Glomerular endothelial cell (primary cell): ENCODE data around the gene CCDC74A. TPM values are rescaled to one million over a fixed set of nuclear protein-coding genes. Genes with fewer than 3 reads are reported as not detected.
"Not testable (repeated sequence)": the region's sequence is repeated elsewhere in the genome, so short reads cannot be mapped to it uniquely, and the experiment has no call there.

Experiments
- DNase-seq: peaks from one replicate; pipeline ENCODE4 v3.0.0-alpha.2; 2011; ENCODE audit warnings: low read depth, low spot score; ENCODE audit errors: extremely low read depth
- total RNA-seq: library from RNA; depleted of rRNA; stranded (reverse); fragments of >200 nt; gene quantifications from 2 replicates; pipeline ENCODE4 v1.2.3, GENCODE V29; 2015

CCDC74A gene
- total RNA-seq, 1 donor from 2014 or later, result 19.8 TPM

- DNase-seq, result not testable (repeated sequence)
Observed at GRCh38 chr2:131498321-131498973, 29.2 kb upstream of the CCDC74A start.

DNA sequence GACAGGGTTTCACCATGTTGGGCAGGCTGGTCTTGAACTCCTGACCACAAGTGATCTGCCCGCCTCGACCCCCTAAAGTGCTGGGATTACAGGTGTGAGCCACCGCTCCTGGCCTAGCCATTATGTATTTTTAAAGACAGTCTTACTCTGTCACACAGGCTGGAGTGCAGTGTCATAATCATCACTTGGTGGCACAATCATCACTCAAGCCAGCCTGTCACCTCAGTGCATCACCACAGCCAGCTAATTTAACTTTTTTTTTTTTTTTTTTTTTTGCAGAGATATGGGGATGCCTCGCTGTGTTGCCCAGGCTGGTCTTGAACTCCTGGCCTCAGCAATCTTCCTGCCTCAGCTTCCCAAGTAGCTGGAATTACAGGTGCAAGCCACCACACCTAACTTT, 24.1 kb upstream of the CCDC74A start:
- DNase-seq, result not testable (repeated sequence)

DNA sequence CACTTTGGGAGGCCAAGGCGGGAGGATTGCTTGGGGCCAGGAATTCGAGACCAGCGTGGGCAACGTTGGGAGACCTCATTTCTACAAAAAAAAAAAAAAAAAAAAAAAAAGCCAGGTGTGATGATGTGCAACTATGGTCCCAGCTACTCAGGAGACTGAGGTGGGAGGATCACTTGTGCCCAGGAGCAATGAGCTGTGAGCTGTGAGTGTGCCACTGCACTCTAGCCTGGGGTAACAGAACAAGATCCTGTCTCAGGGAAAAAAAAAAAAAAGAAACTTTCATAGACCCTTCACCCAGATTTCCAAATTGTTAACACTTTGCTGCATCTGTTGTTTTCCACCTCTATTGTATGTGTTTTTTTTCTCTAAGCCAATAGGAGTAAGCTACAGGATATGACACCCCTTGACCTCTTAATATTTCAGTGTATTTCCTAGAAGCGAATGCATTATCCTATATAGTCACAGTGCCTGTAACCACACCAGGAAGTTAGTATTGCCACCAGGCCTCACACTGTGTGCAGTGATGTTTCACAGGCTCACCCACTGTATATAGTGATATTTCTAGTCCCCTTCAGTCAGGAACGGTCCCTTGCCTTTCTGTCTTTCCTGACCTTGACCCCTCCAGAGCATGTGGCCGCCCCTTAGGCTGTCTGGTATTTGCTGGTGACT, 23.5 kb upstream of the CCDC74A start:
- not testable (repeated sequence) for DNase-seq

GRCh38 chr2:131509615-131510014, 18.1 kb upstream of the CCDC74A start:
- no peak for DNase-seq

- not testable (repeated sequence) for DNase-seq
Observed at GRCh38 chr2:131511291-131511968, 16.3 kb upstream of the CCDC74A start.

DNA sequence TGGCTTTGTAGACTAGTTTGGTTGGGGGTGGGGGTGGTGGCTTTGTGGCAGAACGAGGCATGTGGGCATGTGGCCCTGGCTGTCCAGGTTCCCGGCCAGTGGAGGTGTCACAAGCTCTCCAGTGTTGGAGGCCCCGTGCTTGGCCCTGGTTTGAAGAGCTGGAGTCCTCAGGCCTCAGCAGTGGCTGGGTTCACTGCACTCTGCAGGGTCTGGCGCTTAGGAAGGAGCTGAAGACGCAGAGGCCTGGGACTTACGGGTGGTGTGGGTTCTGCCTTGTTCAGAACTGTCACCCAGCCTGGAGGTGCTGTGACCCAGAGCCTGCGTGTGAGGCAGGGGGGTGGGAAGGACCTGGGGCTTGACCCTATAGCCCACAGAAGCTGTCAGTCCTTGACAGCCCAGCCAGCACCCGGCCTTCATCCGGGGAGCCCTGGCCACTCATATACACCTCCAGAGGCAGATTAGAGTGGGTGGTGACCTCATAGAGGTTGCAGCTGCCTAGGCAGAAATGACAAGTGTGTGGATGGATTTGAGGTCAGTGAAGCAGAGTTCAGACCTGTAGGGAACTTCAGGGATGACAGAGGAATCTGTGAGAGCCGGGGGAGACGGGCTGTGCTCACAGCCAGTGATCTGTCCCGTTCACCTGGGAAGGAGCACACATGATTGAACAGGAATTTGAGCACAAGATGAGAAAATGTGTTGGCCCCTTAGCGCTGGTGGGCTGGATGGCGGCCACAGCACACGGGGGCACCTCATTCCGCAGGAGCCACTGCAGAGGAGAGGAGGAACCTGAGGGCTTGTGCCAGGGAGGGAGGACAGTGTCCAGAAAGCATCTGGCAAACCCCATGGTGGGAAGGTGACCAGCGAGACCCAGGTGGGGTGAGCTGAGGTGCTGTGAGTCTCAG, 15.5 kb upstream of the CCDC74A start:
- not testable (repeated sequence) for DNase-seq

GRCh38 chr2:131514408-131515166, 13.1 kb upstream of the CCDC74A start:
- DNase-seq, result not testable (repeated sequence)

DNA sequence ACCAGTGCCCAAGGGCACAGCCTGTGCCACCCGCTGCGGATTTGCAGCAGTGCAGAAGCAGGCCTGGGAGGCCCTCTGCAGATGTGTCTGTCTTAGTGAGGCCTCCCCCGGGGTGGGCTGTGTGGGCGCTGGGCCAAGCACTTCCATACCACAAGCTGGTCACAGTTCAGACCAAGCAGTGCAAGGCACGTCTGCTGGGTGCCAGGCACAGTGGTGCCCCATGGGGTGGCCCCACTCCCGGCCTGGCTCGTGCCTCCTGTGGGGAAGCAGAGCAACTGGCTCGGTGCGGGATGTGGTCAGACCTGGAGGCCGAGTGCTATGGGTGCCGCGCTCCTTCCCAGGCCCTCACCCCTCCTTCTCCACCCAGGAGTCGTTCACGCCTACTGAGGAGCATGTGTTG, 12.5 kb upstream of the CCDC74A start:
- DNase-seq, result not testable (repeated sequence)

DNA sequence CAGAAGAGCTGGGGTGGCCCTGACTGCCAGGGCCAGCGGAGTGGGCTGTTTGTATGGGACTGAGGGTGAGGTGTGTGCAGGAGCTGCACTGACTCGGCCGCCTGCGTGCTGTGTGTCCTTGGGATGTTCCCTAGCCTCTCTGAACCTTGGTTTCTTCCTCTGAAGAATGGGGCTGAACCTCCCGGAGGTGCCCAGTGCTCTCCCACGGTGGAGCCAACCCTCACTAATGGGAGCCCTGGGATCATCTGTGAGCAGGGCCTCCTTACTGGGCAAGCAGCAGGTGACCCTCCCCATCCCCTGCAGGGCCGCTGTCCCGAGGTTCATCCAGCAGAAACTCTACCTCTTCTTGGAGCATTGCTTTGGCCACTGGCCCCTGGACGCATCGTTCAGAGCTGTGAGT, 11.7 kb upstream of the CCDC74A start:
- DNase-seq, result no peak

- not testable (repeated sequence) for DNase-seq
Observed at GRCh38 chr2:131516621-131517020, 11.1 kb upstream of the CCDC74A start.

DNA sequence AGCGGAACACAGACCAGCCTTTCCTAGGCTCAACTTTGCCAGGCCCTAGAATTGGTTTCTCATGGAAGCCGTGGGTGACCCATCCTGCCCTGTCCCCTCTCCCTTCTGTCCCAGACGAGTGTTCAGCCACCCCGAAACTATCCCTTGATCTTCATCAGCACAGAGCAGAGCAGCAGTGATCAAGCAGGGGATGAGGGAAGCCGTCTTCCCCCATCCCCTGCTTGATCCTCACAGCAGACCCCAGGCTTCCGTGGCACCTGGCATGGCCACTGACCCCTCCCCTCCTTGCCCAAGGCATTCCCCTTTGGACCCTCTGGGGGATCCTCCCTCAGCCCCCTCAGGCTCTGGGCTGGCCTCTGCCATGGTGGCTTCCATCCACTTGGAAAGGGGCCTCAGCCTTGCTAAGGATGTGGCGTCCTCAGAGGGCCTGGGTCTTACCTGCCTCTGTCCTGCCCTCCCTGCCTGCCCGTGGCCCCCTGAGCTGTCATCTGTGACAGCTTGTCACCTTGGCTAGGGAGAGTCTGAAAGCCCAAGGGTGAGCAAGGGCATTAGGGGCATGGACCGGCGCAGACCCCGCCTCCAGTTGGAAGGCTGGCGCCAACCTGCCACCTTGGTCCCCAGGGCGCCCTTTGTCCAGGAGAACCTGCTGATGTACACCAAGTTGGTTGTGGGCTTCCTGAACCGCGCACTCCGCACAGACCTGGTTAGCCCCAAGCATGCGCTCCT, 10.4 kb upstream of the CCDC74A start:
- DNase-seq, result no peak

DNA sequence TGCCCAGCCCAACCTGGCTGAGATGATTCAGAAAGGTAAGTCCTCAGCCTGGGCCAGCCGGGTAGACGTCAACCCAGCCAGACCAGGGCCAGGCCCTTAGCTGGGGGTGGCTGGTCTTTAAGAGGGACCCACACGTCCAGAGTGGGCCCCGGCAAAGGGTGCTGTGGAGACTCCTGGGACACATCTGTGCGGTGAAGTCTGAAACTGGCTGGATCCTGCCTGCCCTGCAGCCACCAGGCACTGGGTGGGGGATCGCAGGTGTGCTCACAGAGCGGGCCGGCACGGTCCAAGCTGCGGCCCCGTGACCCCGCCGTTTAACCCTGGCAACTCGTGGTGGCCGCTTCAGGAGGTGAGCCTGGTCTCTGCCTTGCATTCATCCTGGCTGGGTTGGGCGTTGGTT, 9.8 kb upstream of the CCDC74A start:
- DNase-seq, result not testable (repeated sequence)

DNA sequence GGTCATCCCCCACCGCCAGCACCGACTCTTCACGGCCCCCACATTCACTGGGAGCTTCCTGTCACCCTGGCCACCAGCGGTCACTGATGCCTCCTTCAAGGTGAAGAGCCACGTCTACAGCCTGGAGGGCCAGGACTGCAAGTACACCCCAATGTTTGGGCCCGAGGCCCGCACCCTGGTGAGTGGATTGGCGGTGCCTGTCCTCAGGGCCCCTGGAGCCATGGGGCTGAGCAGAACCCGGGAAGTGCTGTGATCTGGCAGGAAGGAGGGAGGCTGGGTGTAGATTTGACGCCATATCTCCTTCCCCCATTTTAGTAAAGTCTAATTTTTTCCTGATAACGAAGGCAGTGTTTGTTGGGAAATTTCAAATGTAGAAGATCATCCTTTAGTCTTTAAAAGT, 9.2 kb upstream of the CCDC74A start:
- not testable (repeated sequence) for DNase-seq

DNA sequence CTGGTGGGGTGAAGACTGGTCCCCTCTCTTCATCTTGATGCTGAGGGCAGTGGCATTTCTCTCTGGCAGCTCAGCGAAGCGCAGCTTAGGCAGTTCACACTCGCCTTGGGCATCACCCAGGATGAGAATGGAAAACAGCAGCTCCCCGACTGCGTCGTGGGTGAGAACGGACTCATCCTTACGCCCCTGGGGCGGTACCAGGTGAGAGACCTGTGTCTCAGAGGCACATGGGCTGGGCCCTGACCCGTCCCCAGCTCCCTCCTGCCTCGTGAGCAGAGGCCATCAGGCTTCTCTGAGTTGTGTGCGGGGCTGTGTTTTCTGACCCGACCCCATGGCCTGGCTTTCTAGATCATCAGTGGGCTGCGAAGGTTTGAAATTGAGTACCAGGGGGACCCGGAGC, 8.2 kb upstream of the CCDC74A start:
- no peak for DNase-seq

DNA sequence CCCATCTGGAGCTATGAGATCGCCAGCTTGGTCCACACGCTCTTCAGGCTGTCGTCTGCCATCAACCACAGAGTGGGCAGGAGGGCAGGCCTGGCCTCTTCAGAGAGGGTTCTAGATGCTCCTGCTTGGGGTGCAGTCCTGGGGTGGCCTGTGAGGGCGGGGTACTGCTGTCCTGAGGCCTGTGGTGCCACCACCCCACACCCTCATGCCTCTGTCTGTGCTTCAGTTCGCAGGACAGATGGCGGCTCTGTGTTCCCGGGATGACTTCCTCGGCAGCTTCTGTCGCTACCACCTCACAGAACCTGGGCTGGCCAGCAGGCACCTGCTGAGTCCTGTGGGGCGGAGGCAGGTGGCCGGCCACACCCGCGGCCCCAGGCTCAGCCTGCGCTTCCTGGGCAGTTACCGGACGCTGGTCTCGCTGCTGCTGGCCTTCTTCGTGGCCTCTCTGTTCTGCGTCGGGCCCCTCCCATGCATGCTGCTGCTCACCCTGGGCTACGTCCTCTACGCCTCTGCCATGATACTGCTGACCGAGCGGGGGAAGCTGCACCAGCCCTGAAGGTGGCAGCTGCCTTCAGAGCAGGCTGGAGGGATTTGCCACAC, 7.7 kb upstream of the CCDC74A start:
- not testable (repeated sequence) for DNase-seq

GRCh38 chr2:131520526-131520925, 7.2 kb upstream of the CCDC74A start:
- no peak for DNase-seq

DNA sequence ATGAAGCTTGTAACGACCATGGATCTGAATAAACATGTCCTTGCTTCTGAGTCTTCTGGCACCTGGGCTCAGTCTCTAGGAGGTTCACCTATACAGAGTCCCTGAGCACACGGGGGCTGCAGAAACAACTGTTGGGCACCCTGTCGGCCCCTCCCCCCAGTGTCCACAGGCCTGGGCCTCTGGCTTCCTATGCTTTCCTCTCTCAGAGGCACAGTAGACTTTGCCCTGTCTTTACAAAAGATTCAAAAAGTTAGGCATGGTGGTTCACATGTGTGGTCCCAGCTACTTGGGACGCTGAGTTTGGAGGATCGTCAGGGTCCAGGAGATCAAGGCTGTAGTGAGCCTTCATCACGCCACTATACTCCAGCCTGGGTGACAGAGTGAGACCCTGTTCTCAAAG, 6.2 kb upstream of the CCDC74A start:
- DNase-seq, result not testable (repeated sequence)

DNA sequence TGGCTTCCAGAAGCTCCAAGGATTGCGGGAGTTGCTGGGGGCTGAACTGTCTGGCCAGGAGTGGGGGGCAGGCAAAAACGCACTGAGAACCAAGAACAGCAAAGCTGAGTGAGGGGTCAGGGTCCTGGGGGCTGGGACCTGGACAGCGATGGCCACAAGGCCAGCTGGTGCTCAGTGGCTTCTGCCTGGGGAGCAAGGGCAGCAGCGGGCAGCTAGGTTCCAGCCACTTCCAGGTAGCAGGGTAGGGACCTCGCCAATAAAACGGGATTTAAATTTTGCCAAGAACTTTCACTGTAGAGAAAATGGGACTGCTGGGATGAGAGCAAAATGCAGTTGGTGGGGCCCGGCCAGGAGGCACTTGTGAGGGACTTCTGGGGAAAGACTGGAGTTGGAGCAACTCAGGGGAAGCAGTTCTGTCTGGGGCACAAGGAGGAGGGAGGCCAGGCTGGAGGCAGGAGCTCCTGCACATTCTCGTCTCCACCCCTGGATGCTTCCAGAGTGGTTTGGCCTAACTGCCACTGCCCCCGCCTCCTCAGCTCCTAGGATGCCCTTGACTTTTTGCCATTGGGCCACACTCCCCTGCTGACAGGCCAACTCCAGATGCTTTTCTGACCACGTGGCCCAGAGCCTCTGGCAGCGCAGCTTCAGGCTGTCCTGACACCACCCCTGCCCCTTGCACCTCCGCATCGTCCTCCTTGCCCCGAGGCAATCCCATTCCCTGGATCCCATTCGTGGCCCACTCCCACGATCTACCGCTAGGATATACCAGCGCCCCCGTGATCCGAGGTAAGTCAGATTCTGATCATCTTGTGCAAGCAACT, 5.5 kb upstream of the CCDC74A start:
- no peak for DNase-seq
